ENCODE results near the gene GET3. TPM values are rescaled to one million over a fixed set of nuclear protein-coding genes. Genes with fewer than 3 reads are reported as not detected.

GET3 gene
- total and polyA plus RNA-seq, 9 donors, result 26.2 to 68.1 (median 47.7) TPM

GRCh38 chr19:12769689-12770088, 32.4 kb downstream of the GET3 start:
- intact Hi-C loops (cut with DNase I), result loop anchor here (5.0 kb wide), 3 partner anchors 33 to 78 kb away; partner anchors contain the start of genes PRDX2 (in 3 of the 4), THSD8 (in 3 of the 4) and RNASEH2A (in 1 of the 4)
- Histone ChIP-seq H3K4me1 (ENCODE audit: insufficient read depth) (no peaks in the 10 kb centered on the region), H3K9me3 (no peaks in the 10 kb centered on the region), H3K27ac (no peak overlapping the region), H3K4me3 (no peak overlapping the region), H3K27me3 (no peaks in the 10 kb centered on the region), H3K36me3 (no peaks in the 10 kb centered on the region)
- 61 to 66% (median 64%) methylated on average over 36 to 37 of the region's 37 CpGs for WGBS, 3 donors
- no peak for DNase-seq
- TF ChIP-seq CTCF (IDR thresholded peaks at IDR 0.05) (no peak), EP300 (IDR thresholded peaks at IDR 0.05) (no peak), POLR2A (IDR thresholded peaks at IDR 0.05) (no peak)

DNA sequence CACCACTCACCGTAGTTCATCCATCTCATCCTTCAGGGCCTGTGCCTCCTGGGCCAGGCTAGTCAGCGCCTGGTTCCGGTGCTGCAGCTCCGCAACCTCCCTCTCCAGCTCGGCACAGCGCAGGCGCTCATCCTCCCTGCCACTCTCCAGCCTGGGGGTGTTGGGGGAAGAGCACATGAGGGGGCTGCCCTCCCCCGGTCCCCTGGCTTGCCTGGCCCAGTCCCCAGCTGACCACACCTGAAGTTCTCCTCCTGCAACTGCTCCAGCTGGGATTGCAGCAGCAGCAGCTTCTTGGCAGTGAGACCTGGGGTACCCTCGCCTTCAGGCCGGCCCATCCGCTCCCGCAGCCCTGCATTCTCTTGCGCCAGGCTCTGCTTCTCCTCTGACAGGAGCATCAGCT, 33.6 kb downstream of the GET3 start:
- H3K27me3 ChIP-seq, result no peaks in the 10 kb centered on the region
- H3K4me3 ChIP-seq, result no peak overlapping the region
- H3K36me3 ChIP-seq, result no peaks in the 10 kb centered on the region
- peaks cover 4% of the 10 kb centered on the region for H3K4me1 ChIP-seq (ENCODE audit: insufficient read depth)
- H3K27ac ChIP-seq, result no peak overlapping the region
- no peaks in the 10 kb centered on the region for H3K9me3 ChIP-seq
- DNase-seq, result no peak
- no peak for TF ChIP-seq POLR2A (IDR thresholded peaks at IDR 0.05)
- TF ChIP-seq EP300 (IDR thresholded peaks at IDR 0.05), result no peak
- no peak for TF ChIP-seq CTCF (IDR thresholded peaks at IDR 0.05)
- intact Hi-C loops (cut with DNase I), result loop anchor here in 1 of 4 donors (5.0 kb wide), 1 partner anchor 36 kb away; the partner anchor contains the start of gene RNASEH2A
- WGBS, 3 donors, result 92 to 96% (median 95%) methylated on average over 13 of the region's 13 CpGs

DNA sequence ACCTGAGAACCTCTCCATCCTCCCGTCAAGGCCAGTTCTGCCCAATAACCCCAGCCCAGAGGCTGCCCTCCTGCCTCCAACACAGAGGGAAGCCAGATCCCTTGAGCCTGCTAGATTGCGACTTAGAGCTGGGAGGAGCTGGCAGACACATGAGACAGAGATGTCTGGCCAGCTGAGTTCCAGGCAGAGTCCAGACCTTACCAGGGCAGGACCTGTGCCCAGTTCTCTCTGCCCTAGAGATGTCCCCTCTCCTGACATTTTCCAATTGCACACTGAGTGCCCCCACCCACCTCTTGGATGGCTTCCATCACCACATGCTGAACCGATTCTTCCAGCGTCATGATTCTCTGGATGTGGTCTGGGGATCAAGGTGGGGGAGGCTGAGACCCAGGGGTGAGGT, 35.0 kb downstream of the GET3 start:
- intact Hi-C loops (cut with DNase I), result loop anchor here in 1 of 4 donors (5.0 kb wide), 1 partner anchor 35 kb away; the partner anchor contains the start of gene RNASEH2A
- 58 to 73% (median 61%) methylated on average over 4 of the region's 4 CpGs for WGBS, 3 donors
- Histone ChIP-seq H3K4me3 (no peak overlapping the region), H3K4me1 (ENCODE audit: insufficient read depth) (peaks cover 4% of the 10 kb centered on the region), H3K9me3 (no peaks in the 10 kb centered on the region), H3K36me3 (no peaks in the 10 kb centered on the region), H3K27ac (no peak overlapping the region), H3K27me3 (no peaks in the 10 kb centered on the region)
- TF ChIP-seq POLR2A (IDR thresholded peaks at IDR 0.05) (no peak), CTCF (IDR thresholded peaks at IDR 0.05) (no peak), EP300 (IDR thresholded peaks at IDR 0.05) (no peak)
- no peak for DNase-seq

DNA sequence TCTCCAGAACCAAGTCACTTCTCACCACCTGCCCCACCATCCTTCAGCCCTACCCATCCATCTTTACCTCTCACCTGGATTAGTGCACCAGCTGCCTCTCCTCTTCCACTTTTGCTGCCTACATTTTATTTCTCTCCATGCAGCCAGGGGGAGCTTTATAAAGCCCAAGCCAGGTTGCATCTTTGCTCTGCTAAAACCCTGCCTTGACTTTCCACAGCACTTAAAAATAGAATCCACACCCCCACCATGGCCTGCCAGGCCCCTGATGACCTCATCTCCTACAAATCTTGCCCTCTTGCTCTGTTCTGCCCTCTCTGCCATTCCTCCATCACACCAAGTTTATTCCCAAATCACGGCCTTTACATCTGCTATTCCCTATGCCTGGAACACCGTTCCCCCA, 36.3 kb downstream of the GET3 start:
- 92 to 96% (median 92%) methylated on average over 2 of the region's 2 CpGs for WGBS, 3 donors
- H3K9me3 ChIP-seq, result no peaks in the 10 kb centered on the region
- no peak for TF ChIP-seq EP300 (IDR thresholded peaks at IDR 0.05)
- no peak for TF ChIP-seq CTCF (IDR thresholded peaks at IDR 0.05)
- TF ChIP-seq POLR2A (IDR thresholded peaks at IDR 0.05), result no peak
- no peak for DNase-seq
- H3K27me3 ChIP-seq, result no peaks in the 10 kb centered on the region
- no peaks in the 10 kb centered on the region for H3K36me3 ChIP-seq
- peaks cover 4% of the 10 kb centered on the region for H3K4me1 ChIP-seq (ENCODE audit: insufficient read depth)
- intact Hi-C loops (cut with DNase I), result loop anchor here in 1 of 4 donors (5.0 kb wide), 1 partner anchor 34 kb away; the partner anchor contains the start of gene RNASEH2A
- no peak overlapping the region for H3K4me3 ChIP-seq
- no peak overlapping the region for H3K27ac ChIP-seq

Data from ovary (tissue), 9 donors.